Measurements from ENCODE around the gene TRIM67.

DNA sequence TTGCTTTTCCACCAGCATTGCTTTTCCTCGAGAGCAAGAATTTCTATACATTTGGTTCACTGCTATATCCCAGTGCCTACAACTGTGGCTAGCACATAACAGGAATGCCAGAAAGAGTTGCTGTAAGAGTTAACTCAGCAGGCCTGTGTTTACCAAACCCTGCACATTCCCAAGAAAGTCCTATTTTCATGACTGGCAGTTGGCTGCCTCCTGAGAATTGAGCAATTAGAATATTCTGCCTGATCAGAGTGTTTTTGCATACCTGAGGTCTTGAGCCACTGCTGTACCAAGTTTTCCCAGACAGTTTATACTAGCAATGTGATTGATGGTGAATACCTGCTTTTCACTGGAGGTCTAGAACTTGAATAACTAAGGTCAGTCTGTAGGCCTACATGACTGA is 76.4 kb downstream of the TRIM67 start:
- no peak for TF ChIP-seq FOXJ3 (CRISPR knock-in tag; IDR thresholded peaks at IDR 0.05; ENCODE audit: borderline replicate concordance)
- no peak for TF ChIP-seq ZBTB21 (CRISPR knock-in tag; IDR thresholded peaks at IDR 0.05; ENCODE audit: borderline replicate concordance)
- TF ChIP-seq, protein P1, sequence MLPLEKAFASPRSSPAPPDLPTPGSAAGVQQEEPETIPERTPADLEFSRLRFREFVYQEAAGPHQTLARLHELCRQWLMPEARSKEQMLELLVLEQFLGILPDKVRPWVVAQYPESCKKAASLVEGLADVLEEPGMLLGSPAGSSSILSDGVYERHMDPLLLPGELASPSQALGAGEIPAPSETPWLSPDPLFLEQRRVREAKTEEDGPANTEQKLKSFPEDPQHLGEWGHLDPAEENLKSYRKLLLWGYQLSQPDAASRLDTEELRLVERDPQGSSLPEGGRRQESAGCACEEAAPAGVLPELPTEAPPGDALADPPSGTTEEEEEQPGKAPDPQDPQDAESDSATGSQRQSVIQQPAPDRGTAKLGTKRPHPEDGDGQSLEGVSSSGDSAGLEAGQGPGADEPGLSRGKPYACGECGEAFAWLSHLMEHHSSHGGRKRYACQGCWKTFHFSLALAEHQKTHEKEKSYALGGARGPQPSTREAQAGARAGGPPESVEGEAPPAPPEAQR (CRISPR knock-in tag; IDR thresholded peaks at IDR 0.05): no peak
- TF ChIP-seq, protein P2, sequence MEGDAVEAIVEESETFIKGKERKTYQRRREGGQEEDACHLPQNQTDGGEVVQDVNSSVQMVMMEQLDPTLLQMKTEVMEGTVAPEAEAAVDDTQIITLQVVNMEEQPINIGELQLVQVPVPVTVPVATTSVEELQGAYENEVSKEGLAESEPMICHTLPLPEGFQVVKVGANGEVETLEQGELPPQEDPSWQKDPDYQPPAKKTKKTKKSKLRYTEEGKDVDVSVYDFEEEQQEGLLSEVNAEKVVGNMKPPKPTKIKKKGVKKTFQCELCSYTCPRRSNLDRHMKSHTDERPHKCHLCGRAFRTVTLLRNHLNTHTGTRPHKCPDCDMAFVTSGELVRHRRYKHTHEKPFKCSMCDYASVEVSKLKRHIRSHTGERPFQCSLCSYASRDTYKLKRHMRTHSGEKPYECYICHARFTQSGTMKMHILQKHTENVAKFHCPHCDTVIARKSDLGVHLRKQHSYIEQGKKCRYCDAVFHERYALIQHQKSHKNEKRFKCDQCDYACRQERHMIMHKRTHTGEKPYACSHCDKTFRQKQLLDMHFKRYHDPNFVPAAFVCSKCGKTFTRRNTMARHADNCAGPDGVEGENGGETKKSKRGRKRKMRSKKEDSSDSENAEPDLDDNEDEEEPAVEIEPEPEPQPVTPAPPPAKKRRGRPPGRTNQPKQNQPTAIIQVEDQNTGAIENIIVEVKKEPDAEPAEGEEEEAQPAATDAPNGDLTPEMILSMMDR (IDR thresholded peaks at IDR 0.05): no peak
- no peak for TF ChIP-seq CREM (CRISPR knock-in tag; IDR thresholded peaks at IDR 0.05)
- TF ChIP-seq, protein P3, sequence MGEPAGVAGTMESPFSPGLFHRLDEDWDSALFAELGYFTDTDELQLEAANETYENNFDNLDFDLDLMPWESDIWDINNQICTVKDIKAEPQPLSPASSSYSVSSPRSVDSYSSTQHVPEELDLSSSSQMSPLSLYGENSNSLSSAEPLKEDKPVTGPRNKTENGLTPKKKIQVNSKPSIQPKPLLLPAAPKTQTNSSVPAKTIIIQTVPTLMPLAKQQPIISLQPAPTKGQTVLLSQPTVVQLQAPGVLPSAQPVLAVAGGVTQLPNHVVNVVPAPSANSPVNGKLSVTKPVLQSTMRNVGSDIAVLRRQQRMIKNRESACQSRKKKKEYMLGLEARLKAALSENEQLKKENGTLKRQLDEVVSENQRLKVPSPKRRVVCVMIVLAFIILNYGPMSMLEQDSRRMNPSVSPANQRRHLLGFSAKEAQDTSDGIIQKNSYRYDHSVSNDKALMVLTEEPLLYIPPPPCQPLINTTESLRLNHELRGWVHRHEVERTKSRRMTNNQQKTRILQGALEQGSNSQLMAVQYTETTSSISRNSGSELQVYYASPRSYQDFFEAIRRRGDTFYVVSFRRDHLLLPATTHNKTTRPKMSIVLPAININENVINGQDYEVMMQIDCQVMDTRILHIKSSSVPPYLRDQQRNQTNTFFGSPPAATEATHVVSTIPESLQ (CRISPR knock-in tag; IDR thresholded peaks at IDR 0.05): no peak
- TF ChIP-seq FOXP1 (CRISPR knock-in tag; IDR thresholded peaks at IDR 0.05; ENCODE audit: borderline replicate concordance): no peak
- TF ChIP-seq, protein P4, sequence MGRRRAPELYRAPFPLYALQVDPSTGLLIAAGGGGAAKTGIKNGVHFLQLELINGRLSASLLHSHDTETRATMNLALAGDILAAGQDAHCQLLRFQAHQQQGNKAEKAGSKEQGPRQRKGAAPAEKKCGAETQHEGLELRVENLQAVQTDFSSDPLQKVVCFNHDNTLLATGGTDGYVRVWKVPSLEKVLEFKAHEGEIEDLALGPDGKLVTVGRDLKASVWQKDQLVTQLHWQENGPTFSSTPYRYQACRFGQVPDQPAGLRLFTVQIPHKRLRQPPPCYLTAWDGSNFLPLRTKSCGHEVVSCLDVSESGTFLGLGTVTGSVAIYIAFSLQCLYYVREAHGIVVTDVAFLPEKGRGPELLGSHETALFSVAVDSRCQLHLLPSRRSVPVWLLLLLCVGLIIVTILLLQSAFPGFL (CRISPR knock-in tag; IDR thresholded peaks at IDR 0.05; ENCODE audit: borderline replicate concordance): no peak
- TF ChIP-seq FOXK1 (CRISPR knock-in tag; IDR thresholded peaks at IDR 0.05): no peak
- TF ChIP-seq, protein P5, sequence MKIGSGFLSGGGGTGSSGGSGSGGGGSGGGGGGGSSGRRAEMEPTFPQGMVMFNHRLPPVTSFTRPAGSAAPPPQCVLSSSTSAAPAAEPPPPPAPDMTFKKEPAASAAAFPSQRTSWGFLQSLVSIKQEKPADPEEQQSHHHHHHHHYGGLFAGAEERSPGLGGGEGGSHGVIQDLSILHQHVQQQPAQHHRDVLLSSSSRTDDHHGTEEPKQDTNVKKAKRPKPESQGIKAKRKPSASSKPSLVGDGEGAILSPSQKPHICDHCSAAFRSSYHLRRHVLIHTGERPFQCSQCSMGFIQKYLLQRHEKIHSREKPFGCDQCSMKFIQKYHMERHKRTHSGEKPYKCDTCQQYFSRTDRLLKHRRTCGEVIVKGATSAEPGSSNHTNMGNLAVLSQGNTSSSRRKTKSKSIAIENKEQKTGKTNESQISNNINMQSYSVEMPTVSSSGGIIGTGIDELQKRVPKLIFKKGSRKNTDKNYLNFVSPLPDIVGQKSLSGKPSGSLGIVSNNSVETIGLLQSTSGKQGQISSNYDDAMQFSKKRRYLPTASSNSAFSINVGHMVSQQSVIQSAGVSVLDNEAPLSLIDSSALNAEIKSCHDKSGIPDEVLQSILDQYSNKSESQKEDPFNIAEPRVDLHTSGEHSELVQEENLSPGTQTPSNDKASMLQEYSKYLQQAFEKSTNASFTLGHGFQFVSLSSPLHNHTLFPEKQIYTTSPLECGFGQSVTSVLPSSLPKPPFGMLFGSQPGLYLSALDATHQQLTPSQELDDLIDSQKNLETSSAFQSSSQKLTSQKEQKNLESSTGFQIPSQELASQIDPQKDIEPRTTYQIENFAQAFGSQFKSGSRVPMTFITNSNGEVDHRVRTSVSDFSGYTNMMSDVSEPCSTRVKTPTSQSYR (CRISPR knock-in tag; IDR thresholded peaks at IDR 0.05): no peak
